DMS153 treated with DMSO at 0.1 percent for 48 hours (cell line): ENCODE measurements around the gene TSPAN9.

Source experiments
- DNase-seq: peaks from one replicate; lab custom pipeline; 2025; ENCODE audit not compliant: unreplicated experiment; lab: John Stamatoyannopoulos, UW

TSPAN9 gene

GRCh38 chr12:3075315-3075714 is 1.9 kb upstream of the TSPAN9 start:
- no peak for DNase-seq

DNA sequence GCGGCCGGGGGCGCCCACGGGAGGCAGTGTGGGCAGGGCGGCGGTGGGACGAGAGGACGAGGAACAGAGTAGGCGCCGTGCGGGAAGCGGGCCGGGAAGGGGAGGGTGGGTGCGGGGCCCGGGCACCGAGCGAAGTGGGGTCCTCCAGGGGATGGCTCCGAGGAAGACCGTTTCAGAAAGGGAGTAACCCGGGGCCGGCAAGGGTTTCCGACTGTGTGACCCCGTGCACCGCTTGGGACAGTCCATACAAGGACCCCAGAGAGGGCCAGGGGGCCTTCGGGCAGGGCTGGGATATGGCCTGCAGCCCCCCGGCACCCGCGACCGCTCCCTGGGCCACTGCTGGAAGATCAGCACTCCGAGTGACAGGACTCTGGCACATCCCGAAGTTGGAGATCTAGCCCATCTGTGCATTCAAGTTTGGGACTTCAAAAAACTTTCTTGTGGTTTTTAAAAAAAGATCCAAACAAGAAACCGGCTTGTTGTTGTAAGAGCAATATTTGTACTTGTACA is 448 bp downstream of the TSPAN9 start:
- no peak for DNase-seq

DNA sequence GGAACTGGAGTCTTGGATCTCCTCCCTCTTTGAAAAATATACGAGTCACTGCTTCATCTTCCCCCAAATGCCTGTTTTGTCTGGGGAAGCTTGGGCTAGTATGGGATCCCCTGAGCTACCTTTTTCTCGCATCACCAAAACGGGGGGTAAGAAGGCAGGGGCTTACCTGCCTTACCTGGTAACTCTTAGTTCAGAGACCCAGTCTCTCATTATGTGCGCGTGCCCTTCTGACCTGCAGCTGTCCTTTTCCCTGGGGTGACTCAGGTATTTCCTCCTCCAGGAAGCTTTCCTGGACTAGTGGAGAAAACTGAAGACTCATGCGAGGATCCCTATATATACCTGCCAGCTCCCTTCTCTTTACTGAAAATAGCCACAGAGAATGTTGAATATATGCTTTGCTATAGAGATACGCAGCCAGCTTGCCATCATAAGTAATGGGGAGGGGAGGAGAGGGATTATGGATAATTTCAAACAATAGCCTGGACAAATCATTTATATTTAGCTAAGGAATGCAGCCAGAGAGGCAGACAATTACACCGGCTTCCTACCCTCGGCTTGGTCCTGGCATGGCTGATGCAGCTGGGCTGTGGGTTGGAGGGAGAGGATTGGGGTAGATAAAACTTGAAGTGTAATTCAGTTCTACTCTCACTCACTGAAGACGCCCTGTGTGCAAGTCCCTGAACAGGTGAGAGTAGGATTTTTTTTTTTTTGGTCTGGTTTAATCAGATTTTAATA is 1.1 kb downstream of the TSPAN9 start:
- no peak for DNase-seq

DNA sequence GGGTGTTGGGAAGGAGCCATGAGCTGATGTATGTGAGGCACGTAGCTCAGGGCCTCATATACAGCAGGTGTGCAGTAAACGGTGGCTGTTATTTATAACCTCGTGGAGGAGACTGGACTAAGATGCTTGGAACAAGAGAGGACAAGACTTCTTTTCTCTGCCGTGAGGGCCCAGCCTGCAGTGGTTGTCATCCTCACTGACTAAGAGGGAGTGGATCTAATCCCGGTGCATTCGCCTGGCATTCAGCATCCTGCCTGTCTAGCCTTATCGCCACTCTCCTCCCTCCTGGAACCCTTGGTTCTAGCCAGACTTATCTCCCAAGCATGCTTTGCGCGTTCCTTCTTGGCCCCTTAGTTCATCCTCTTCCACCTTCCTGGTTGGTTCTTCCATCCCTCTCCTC is 3.9 kb downstream of the TSPAN9 start:
- no peak for DNase-seq

DNA sequence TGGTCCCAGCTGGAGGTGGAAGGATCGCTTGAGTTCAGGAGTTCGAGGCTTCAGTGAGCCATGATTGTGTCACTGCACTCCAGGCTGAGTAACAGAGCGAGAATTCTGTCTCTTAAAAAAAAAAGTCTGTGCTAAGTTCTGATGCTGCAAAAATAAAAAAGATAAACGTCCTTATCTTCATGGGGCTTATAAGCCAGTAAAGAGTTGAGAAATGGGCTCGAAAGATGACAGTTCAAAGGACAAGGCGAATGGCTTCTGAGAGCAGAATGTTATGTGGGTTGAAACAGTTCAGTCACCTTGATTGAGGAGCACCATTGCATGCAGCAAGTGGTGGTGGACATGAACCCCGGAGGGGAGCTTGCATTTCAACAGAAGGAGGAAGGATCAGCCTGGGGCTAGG is 4.7 kb downstream of the TSPAN9 start:
- no peak for DNase-seq

- no peak for DNase-seq
Measured at GRCh38 chr12:3083241-3083920, 6.2 kb downstream of the TSPAN9 start.

- DNase-seq, result no peak
Measured at GRCh38 chr12:3083921-3084347, 6.8 kb downstream of the TSPAN9 start.

GRCh38 chr12:3084742-3085141 is 7.6 kb downstream of the TSPAN9 start:
- no peak for DNase-seq

GRCh38 chr12:3085341-3086139 is 8.4 kb downstream of the TSPAN9 start:
- DNase-seq, result no peak

- DNase-seq, result no peak
Measured at GRCh38 chr12:3086211-3086610, 9.0 kb downstream of the TSPAN9 start.

- DNase-seq, result no peak
Measured at GRCh38 chr12:3086729-3087323, 9.6 kb downstream of the TSPAN9 start.

DNA sequence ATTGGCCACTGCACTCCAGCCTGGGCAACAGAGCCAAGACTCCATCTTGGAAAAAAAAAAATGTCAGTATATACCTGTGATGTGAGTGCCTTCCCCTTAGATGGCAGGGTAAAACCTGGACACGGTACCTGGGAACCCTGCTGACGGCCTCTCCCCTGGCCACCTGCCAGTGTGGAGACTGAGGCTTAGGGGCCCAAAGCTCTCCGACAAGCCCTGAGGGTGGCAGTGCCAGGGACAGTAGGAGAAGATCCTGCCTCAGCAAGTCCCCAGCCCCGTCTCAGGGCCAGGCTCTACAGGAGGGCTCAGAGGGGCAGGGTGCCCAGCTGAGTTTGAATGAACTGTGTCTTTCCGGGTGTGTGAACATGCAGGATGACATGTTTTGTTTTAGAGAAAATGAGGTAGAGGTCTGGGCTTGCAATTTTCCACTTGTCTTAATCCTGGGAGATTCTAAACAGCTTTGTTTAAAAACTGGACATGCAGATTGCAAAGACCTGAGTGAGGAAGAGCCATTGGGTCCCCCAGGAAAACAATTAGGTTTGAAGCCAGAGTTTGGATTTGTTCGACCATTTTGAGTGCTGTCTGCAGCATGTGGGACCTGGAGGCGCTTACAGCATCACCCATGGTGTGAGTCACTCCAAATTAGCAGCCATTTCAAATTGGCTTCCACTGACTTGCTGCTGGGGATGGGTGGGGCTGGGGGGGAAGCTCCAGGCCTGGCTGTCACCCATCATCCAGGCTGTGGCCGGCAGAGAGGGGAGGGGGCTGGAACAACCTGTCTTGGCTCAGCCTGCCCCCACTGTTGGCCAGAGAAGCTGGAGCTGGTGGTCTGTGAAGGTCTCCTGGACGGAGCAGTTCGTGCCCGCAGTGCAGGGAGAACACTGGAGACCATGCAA is 10.8 kb downstream of the TSPAN9 start:
- no peak for DNase-seq

DNA sequence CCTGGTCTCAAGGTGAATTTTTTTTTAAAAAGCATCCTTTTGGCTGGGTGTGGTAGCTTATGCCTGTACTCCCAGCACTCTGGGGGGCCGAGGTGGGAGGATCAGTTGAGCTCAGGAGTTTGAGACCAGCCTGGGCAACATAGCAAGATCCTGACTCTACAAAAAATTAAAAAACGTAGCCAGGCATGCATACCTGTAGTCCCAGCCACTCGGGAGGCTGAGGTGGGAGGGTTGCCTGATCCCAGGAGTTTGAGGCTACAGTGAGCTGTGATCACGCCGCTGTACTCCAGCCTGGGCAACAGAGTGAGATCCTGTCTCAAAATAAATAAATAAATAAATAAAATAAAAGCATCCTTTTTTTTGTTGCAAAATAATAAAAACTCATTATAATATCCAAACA is 12.4 kb downstream of the TSPAN9 start:
- no peak for DNase-seq

GRCh38 chr12:3090240-3091037 is 13.3 kb downstream of the TSPAN9 start:
- no peak for DNase-seq

DNA sequence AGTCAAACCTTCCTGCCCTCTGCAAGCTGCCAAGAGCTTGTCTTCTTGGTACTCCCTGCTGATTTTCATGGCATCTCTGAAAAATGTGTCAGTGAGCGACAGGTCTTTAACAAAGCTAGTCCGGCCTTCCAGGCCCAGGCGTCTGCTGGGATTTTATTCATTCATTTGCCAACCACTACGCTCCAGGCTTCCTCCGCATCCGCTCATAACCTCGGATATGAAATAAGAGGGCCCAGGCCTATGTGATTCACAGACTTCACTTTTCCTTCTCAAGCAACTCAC is 13.8 kb downstream of the TSPAN9 start:
- no peak for DNase-seq

DNA sequence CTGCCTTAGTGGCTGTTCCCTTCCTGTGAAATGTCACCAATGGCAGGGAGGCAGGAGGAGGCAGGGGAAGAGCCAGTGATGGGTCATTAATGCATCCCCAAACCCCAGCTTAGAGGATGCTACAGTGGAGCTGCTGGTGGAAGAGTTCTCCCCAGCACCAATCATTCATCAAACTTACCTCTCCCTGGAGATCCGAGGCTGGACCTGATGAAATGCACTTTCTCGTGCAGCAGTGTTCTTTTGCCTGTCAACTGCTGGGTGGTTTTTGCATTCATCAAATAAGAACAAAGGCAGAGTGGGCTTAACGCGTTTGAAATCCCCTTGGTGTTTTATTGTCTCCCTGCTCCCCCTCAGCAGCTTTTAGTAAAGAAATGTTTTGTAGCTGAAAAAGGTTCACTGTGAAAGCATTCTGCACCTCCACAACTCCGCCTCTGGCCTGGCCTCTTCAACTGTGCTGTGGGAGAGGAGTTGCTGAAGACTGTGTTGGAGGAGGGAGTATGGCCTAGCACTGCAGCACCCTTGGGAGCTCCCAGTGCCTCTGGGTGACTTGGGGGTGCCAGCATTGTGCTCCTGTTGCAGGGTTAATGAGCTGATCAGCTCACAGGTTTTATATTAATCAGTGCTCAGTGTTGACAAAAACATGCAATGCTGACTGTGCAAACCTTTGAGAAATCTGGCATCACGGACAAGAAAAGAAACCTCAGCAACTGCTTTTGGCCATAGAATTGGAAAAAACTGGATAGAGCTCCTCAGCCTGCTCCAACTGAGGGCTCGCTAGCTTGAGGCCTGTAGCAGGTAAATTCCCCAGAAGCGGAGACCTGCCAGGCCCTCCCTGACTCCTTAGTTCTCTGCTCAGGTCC is 14.4 kb downstream of the TSPAN9 start:
- DNase-seq, result no peak

- DNase-seq, result no peak
Measured at GRCh38 chr12:3092764-3093163, 15.6 kb downstream of the TSPAN9 start.

GRCh38 chr12:3097186-3097804 is 20.1 kb downstream of the TSPAN9 start:
- DNase-seq, result no peak
